AG04450 (cell line): ENCODE results near the gene EXTL1. TPM values are rescaled to one million over a fixed set of nuclear protein-coding genes. Genes with fewer than 3 reads are reported as not detected.
A peak's percentile ranks its signal among the peaks of the same experiment; 100 is the strongest.

Experiments
- CTCF ChIA-PET: fragments of 300-600, 350-600 bp; formaldehyde crosslinking; extraction: SDS; loops from one replicate; lab custom pipeline; 2022; ENCODE audit warnings: antibody characterized with exemption, inconsistent platforms; lab: Charles Lee
- POLR2A ChIA-PET: fragments of 350-600 bp; formaldehyde crosslinking; extraction: SDS; loops from one replicate; lab custom pipeline; 2021; ENCODE audit warnings: antibody characterized with exemption, inconsistent platforms; lab: Yijun Ruan, JAX
- DNase-seq: peaks from one replicate; pipeline ENCODE4 v3.0.0-alpha.2; 2011; ENCODE audit warnings: low read depth, low spot score
- H3K27ac ChIP-seq: one replicate; pipeline ENCODE4 v1.5.1; 2012; ENCODE audit warnings: low read depth, low read length, control low read depth
- H3K27me3 ChIP-seq: one replicate; pipeline ENCODE4 v1.6.0; 2012; ENCODE audit warnings: low read length; ENCODE audit not compliant: control insufficient read depth, insufficient read depth
- H3K4me3 ChIP-seq: 2 replicates; pipeline ENCODE4 v1.5.1; 2011; ENCODE audit warnings: mild to moderate bottlenecking, low read depth, low read length, control low read depth
- H3K9me3 ChIP-seq: 2 replicates; pipeline ENCODE4 v1.5.1; 2012; ENCODE audit warnings: low read length; ENCODE audit not compliant: control insufficient read depth, insufficient read depth
- CTCF ChIP-seq: IDR thresholded peaks from 2 replicates; pipeline ENCODE4 v1.5.1; 2011; ENCODE audit warnings: low read depth, low read length, control low read depth, inconsistent platforms
- polyA plus RNA-seq: library from polyadenylated mRNA; depleted of rRNA; stranded (reverse); fragments of >200 nt; gene quantifications from 2 replicates; pipeline ENCODE4 v1.2.3, GENCODE V29; 2011

Gene EXTL1
- polyA plus RNA-seq, 1 experiment = 1.3 TPM

GRCh38 chr1:26003756-26004155 lies 17.8 kb upstream of the EXTL1 start:
- ChIA-PET CTCF (interaction anchor here (12.2 kb wide), 1 partner anchor 109 kb away, joined by 214 read pairs; no protein-coding TSS in a partner anchor), POLR2A (no interaction called here)
- peaks cover 2% of the 10 kb centered on the region for H3K27me3 ChIP-seq
- H3K9me3 ChIP-seq = no peaks in the 10 kb centered on the region
- H3K27ac ChIP-seq = no peak overlapping the region
- no peak overlapping the region for H3K4me3 ChIP-seq
- no peak for TF ChIP-seq CTCF
- no peak for DNase-seq

GRCh38 chr1:26005434-26006105 lies 16.0 kb upstream of the EXTL1 start:
- Histone ChIP-seq H3K9me3 (no peaks in the 10 kb centered on the region), H3K4me3 (no peak overlapping the region), H3K27me3 (peaks cover 2% of the 10 kb centered on the region), H3K27ac (no peak overlapping the region)
- no peak for TF ChIP-seq CTCF
- no peak for DNase-seq
- ChIA-PET CTCF (no interaction called here), POLR2A (no interaction called here)

- POLR2A ChIA-PET = no interaction called here
- Histone ChIP-seq H3K9me3 (no peaks in the 10 kb centered on the region), H3K27me3 (peaks cover 2% of the 10 kb centered on the region), H3K27ac (no peak overlapping the region), H3K4me3 (no peak overlapping the region)
- TF ChIP-seq CTCF = no peak
- DNase-seq = no peak
- CTCF ChIA-PET = interaction anchor here (0.6 kb wide), 1 partner anchor 766 kb away, joined by 3 read pairs; no protein-coding TSS in a partner anchor
Measured at GRCh38 chr1:26006710-26007109, 14.9 kb upstream of the EXTL1 start.

- DNase-seq = no peak
- Histone ChIP-seq H3K27ac (no peak overlapping the region), H3K27me3 (no peaks in the 10 kb centered on the region), H3K9me3 (no peaks in the 10 kb centered on the region), H3K4me3 (no peak overlapping the region)
- ChIA-PET POLR2A (no interaction called here), CTCF (interaction anchor here (1.3 to 1.5 kb wide), 2 partner anchors 13 to 114 kb away, joined by 5 to 6 read pairs; partner anchors contain the start of gene PAFAH2)
- TF ChIP-seq CTCF = peak; percentile 16; the same call in 1 of the 2 replicates
Measured at GRCh38 chr1:26009796-26010447, 11.7 kb upstream of the EXTL1 start.

GRCh38 chr1:26010825-26011224 lies 10.8 kb upstream of the EXTL1 start:
- DNase-seq = no peak
- Histone ChIP-seq H3K9me3 (no peaks in the 10 kb centered on the region), H3K27me3 (no peaks in the 10 kb centered on the region), H3K4me3 (no peak overlapping the region), H3K27ac (no peak overlapping the region)
- CTCF ChIA-PET = interaction anchor here (1.3 to 1.5 kb wide), 2 partner anchors 13 to 115 kb away, joined by 5 to 6 read pairs; partner anchors contain the start of gene PAFAH2
- POLR2A ChIA-PET = interaction anchor here (0.6 kb wide), 1 partner anchor 15 kb away, joined by 3 read pairs; no protein-coding TSS in a partner anchor
- no peak for TF ChIP-seq CTCF
